SK-N-SH treated with all-trans-retinoic acid at 6 μM for 48 hours (cell line): ENCODE results near the gene PODXL.

Source experiments
- ATAC-seq: fragments of 200-7000 bp; cut with Tn5 transposase; 3 replicates; pipeline ENCODE4 v1.9.1; 2020; ENCODE audit warnings: mild to moderate bottlenecking, moderate library complexity
- ARNTL ChIP-seq: fragments of 450-650 bp; formaldehyde crosslinking; IDR thresholded peaks from 2 replicates; pipeline ENCODE4 v1.5.0; 2020; ENCODE audit warnings: low read depth, mild to moderate bottlenecking, moderate library complexity, borderline replicate concordance
- BACH2 ChIP-seq: fragments of 250-450 bp; sonication (Bioruptor Pico); IDR thresholded peaks from 2 replicates; pipeline ENCODE4 v1.9.0; 2021; ENCODE audit warnings: mild to moderate bottlenecking, borderline replicate concordance
- CREB5 ChIP-seq: fragments of 250-450 bp; sonication (Bioruptor Pico); IDR thresholded peaks from 2 replicates; pipeline ENCODE4 v1.5.1; 2020; ENCODE audit warnings: low read depth, mild to moderate bottlenecking, moderate library complexity
- CSDC2 ChIP-seq: fragments of 250-450 bp; sonication (Bioruptor Pico); IDR thresholded peaks from 2 replicates; pipeline ENCODE4 v1.5.0; 2020; ENCODE audit warnings: mild to moderate bottlenecking, moderate library complexity
- CSRNP3 ChIP-seq: fragments of 250-450 bp; sonication (Bioruptor Pico); IDR thresholded peaks from 2 replicates; pipeline ENCODE4 v1.5.1; 2021; ENCODE audit warnings: mild to moderate bottlenecking, moderate library complexity
- ESRRG ChIP-seq: fragments of 250-450 bp; sonication (Bioruptor Pico); IDR thresholded peaks from 2 replicates; pipeline ENCODE4 v1.6.1; 2021; ENCODE audit warnings: mild to moderate bottlenecking
- GLIS3 ChIP-seq: fragments of 250-450 bp; sonication (Bioruptor Pico); IDR thresholded peaks from 2 replicates; pipeline ENCODE4 v1.5.0; 2020; ENCODE audit warnings: mild to moderate bottlenecking, moderate library complexity
- ISL1 ChIP-seq: fragments of 250-450 bp; sonication (Bioruptor Pico); IDR thresholded peaks from 2 replicates; pipeline ENCODE4 v2.1.2; 2022; ENCODE audit warnings: mild to moderate bottlenecking, moderate library complexity
- OSR1 ChIP-seq: fragments of 250-450 bp; sonication (Bioruptor Pico); IDR thresholded peaks from 2 replicates; pipeline ENCODE4 v1.8.0; 2022; ENCODE audit warnings: moderate library complexity, mild to moderate bottlenecking, inconsistent platforms
- PATZ1 ChIP-seq: fragments of 250-450 bp; sonication (Bioruptor Pico); IDR thresholded peaks from 2 replicates; pipeline ENCODE4 v1.8.0; 2020; ENCODE audit warnings: mild to moderate bottlenecking, moderate library complexity, borderline replicate concordance
- POU6F1 ChIP-seq: fragments of 250-450 bp; sonication (Bioruptor Pico); IDR thresholded peaks from 2 replicates; pipeline ENCODE4 v1.8.0; 2021; ENCODE audit warnings: low read depth, mild to moderate bottlenecking, moderate library complexity, borderline replicate concordance
- PPARA ChIP-seq: fragments of 250-450 bp; sonication (Bioruptor Pico); IDR thresholded peaks from 2 replicates; pipeline ENCODE4 v1.5.0; 2020; ENCODE audit warnings: mild to moderate bottlenecking, borderline replicate concordance
- SNAI2 ChIP-seq: fragments of 250-450 bp; sonication (Bioruptor Pico); IDR thresholded peaks from 2 replicates; pipeline ENCODE4 v1.5.0; 2020; ENCODE audit warnings: mild to moderate bottlenecking, moderate library complexity
- TCF4 ChIP-seq: fragments of 250-450 bp; sonication (Bioruptor Pico); IDR thresholded peaks from 2 replicates; pipeline ENCODE4 v1.8.0; 2021; ENCODE audit warnings: mild to moderate bottlenecking, moderate library complexity, borderline replicate concordance
- TOX ChIP-seq: fragments of 250-450 bp; sonication (Bioruptor Pico); IDR thresholded peaks from 2 replicates; pipeline ENCODE4 v1.8.0; 2021; ENCODE audit warnings: mild to moderate bottlenecking, moderate library complexity, borderline replicate concordance
- ZC3H10 ChIP-seq: fragments of 250-450 bp; sonication (Bioruptor Pico); IDR thresholded peaks from 2 replicates; pipeline ENCODE4 v1.5.1; 2021; ENCODE audit warnings: mild to moderate bottlenecking, moderate library complexity
- ZFP3 ChIP-seq: fragments of 250-450 bp; sonication (Bioruptor Pico); IDR thresholded peaks from 2 replicates; pipeline ENCODE4 v1.5.0; 2020; ENCODE audit warnings: mild to moderate bottlenecking, moderate library complexity
- ZFP30 ChIP-seq: fragments of 450-650 bp; formaldehyde crosslinking; IDR thresholded peaks from 2 replicates; pipeline ENCODE4 v1.5.0; 2022; ENCODE audit warnings: mild to moderate bottlenecking, moderate library complexity
- ZNF565 ChIP-seq: fragments of 450-650 bp; formaldehyde crosslinking; conservative IDR thresholded peaks from 2 replicates; pipeline ENCODE4 v1.5.0; 2020; ENCODE audit warnings: low read depth, mild to moderate bottlenecking, moderate library complexity
- ZNF70 ChIP-seq: fragments of 450-650 bp; formaldehyde crosslinking; IDR thresholded peaks from 2 replicates; pipeline ENCODE4 v1.5.0; 2020; ENCODE audit warnings: mild to moderate bottlenecking, moderate library complexity
- ZNF8 ChIP-seq: fragments of 450-650 bp; formaldehyde crosslinking; IDR thresholded peaks from 2 replicates; pipeline ENCODE4 v1.5.0; 2020; ENCODE audit warnings: mild to moderate bottlenecking, moderate library complexity

PODXL gene

GRCh38 chr7:131537571-131537978, 18.9 kb downstream of the PODXL start:
- TF ChIP-seq ZNF70 (CRISPR knock-in tag) (no peak), GLIS3 (CRISPR knock-in tag) (no peak), ZNF8 (CRISPR knock-in tag) (no peak), POU6F1 (CRISPR knock-in tag) (no peak), ZNF565 (CRISPR knock-in tag) (no peak), PATZ1 (CRISPR knock-in tag) (no peak), OSR1 (CRISPR knock-in tag) (no peak), ZFP3 (CRISPR knock-in tag) (no peak), PPARA (no peak), BACH2 (CRISPR knock-in tag) (no peak)

GRCh38 chr7:131536361-131536849, 20.0 kb downstream of the PODXL start:
- ATAC-seq: no peak
- TF ChIP-seq POU6F1 (CRISPR knock-in tag): no peak
- no peak for TF ChIP-seq ZFP30 (CRISPR knock-in tag)
- no peak for TF ChIP-seq CREB5 (CRISPR knock-in tag)
- TF ChIP-seq ARNTL (CRISPR knock-in tag): no peak
- TF ChIP-seq TOX (CRISPR knock-in tag): no peak
- no peak for TF ChIP-seq CSRNP3 (CRISPR knock-in tag)
- TF ChIP-seq ZNF70 (CRISPR knock-in tag): no peak
- no peak for TF ChIP-seq BACH2 (CRISPR knock-in tag)
- no peak for TF ChIP-seq PATZ1 (CRISPR knock-in tag)
- TF ChIP-seq SNAI2 (CRISPR knock-in tag): no peak
- TF ChIP-seq CSDC2 (CRISPR knock-in tag): no peak
- no peak for TF ChIP-seq TCF4 (CRISPR knock-in tag)
- TF ChIP-seq ESRRG: no peak
- no peak for TF ChIP-seq ZC3H10
- TF ChIP-seq OSR1 (CRISPR knock-in tag): no peak
- no peak for TF ChIP-seq ISL1 (CRISPR knock-in tag)

More at GRCh38 chr7:131537571-131537978, 18.9 kb downstream of the PODXL start:
- ATAC-seq: peak; percentile 53
